ENCODE measurements around the gene PPP2R1B. TPM values are rescaled to one million over a fixed set of nuclear protein-coding genes. Genes with fewer than 3 reads are reported as not detected.

The PPP2R1B gene
- total RNA-seq, 1 donor from 2014 or later, result 35.6 TPM

DNA sequence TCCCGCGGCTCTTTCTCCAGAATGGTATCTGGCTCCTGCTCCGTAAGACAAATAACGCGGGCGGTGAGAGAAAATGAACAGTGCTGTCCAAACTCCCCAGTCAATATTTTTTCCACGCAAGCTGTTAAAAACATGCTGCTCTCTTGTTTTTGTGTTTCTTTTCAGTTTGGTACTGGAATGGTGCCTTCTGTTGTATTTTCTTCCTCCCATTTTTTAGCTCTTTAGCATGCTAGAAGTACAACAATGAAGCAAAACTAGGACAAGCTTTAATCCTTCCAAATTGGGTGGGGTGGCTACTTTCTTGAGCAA, 599 bp upstream of the PPP2R1B start:
- Histone ChIP-seq H3K36me3 (peaks cover 0 to 8% of the 10 kb centered on the region in 2 donors), H3K27ac (peak overlapping the region; percentile 93), H3K4me3 (peak overlapping the region; percentile 73 to 96), H3K27me3 (no peaks in the 10 kb centered on the region), H3K4me1 (peaks cover 26% of the 10 kb centered on the region), H3K9me3 (no peaks in the 10 kb centered on the region)
- no peak for DNase-seq (ENCODE audit: extremely low spot score in 2 of 2)
- TF ChIP-seq POLR2AphosphoS5 (IDR thresholded peaks at IDR 0.05; ENCODE audit: insufficient read depth in 1 of 2, low read depth in 1 of 2), result no peak
- TF ChIP-seq, protein P1, sequence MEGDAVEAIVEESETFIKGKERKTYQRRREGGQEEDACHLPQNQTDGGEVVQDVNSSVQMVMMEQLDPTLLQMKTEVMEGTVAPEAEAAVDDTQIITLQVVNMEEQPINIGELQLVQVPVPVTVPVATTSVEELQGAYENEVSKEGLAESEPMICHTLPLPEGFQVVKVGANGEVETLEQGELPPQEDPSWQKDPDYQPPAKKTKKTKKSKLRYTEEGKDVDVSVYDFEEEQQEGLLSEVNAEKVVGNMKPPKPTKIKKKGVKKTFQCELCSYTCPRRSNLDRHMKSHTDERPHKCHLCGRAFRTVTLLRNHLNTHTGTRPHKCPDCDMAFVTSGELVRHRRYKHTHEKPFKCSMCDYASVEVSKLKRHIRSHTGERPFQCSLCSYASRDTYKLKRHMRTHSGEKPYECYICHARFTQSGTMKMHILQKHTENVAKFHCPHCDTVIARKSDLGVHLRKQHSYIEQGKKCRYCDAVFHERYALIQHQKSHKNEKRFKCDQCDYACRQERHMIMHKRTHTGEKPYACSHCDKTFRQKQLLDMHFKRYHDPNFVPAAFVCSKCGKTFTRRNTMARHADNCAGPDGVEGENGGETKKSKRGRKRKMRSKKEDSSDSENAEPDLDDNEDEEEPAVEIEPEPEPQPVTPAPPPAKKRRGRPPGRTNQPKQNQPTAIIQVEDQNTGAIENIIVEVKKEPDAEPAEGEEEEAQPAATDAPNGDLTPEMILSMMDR (IDR thresholded peaks at IDR 0.05), result no peak
- peak in 1 of 2 donors; percentile 1 for TF ChIP-seq POLR2A (IDR thresholded peaks at IDR 0.05)
- intact Hi-C loops (cut with DNase I), result loop anchor here (2.0 to 5.0 kb wide), 2 partner anchors 34 to 164 kb away; partner anchors contain the start of gene SIK2

DNA sequence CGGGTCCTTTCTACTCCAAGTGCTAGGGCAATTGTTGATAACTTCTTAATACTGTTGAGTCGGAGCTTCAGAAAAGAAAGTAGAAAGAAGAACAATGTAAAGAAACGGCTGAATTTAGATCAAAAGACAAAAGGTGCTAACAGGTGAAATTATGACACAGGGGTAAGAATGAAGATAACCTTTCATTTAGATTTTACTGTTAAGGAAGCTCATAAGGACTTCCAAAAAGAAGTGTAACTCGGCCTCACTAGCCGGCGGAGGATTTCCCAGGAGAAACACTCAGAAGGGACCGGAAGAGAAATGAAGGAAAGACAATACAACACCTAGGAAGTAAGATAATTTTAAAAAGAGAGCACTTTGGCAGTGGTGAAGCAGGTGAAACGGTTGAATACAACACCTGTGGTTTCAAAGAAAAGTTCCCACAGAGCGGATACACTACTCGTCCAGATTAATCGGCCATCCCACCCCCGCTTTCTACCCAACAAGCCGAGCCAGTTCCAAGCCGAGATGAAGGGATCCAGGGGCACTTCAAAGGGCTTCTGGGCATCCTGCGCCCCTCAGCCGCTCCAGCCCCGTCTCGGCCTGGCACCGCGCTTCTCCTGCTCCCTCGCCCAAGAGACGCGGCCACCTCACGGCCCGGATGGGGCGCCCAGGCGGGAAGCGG, 737 bp downstream of the PPP2R1B start:
- Histone ChIP-seq H3K27me3 (no peaks in the 10 kb centered on the region), H3K4me1 (peaks cover 26% of the 10 kb centered on the region), H3K27ac (peak overlapping the region; percentile 93), H3K36me3 (peaks cover 0 to 14% of the 10 kb centered on the region in 2 donors), H3K9me3 (no peaks in the 10 kb centered on the region), H3K4me3 (peak overlapping the region; percentile 73 to 96)
- intact Hi-C loops (cut with DNase I), result loop anchor here (5.0 kb wide), 1 partner anchor 33 kb away; no protein-coding TSS in a partner anchor
- no peak for DNase-seq (ENCODE audit: extremely low spot score in 2 of 2)
- no peak for TF ChIP-seq POLR2A (IDR thresholded peaks at IDR 0.05)
- no peak for TF ChIP-seq POLR2AphosphoS5 (IDR thresholded peaks at IDR 0.05; ENCODE audit: insufficient read depth in 1 of 2, low read depth in 1 of 2)
- TF ChIP-seq, protein P1 (IDR thresholded peaks at IDR 0.05), result no peak

DNA sequence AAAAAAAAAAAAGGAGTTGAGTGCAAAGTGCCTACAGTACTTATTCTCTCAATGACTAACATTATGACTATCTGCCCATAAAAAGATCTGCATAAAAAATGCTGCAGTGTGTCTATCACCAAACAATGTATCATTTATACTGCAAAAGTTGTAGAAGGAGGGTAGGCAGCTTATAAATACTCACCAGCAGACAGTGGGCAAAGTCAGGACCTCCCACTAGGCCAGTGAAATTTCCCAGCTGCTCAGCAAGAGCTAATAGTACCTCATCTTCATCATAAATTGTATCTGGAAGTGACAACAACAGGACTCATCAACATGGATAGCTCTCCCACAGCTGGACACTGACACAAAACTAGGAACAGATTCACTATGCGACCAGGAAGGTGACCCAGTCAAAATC, 1.6 kb downstream of the PPP2R1B start:
- Histone ChIP-seq H3K27ac (peak overlapping the region; percentile 93), H3K4me1 (peaks cover 26% of the 10 kb centered on the region), H3K36me3 (peaks cover 0 to 22% of the 10 kb centered on the region in 2 donors), H3K27me3 (no peaks in the 10 kb centered on the region), H3K4me3 (peak overlapping the region; percentile 73 to 96), H3K9me3 (no peaks in the 10 kb centered on the region)
- no peak for TF ChIP-seq POLR2AphosphoS5 (IDR thresholded peaks at IDR 0.05; ENCODE audit: insufficient read depth in 1 of 2, low read depth in 1 of 2)
- TF ChIP-seq, protein P1 (IDR thresholded peaks at IDR 0.05), result no peak
- TF ChIP-seq POLR2A (IDR thresholded peaks at IDR 0.05), result no peak
- no peak for DNase-seq (ENCODE audit: extremely low spot score in 2 of 2)
- intact Hi-C loops (cut with DNase I), result loop anchor here (5.0 kb wide), 1 partner anchor 32 kb away; no protein-coding TSS in a partner anchor

DNA sequence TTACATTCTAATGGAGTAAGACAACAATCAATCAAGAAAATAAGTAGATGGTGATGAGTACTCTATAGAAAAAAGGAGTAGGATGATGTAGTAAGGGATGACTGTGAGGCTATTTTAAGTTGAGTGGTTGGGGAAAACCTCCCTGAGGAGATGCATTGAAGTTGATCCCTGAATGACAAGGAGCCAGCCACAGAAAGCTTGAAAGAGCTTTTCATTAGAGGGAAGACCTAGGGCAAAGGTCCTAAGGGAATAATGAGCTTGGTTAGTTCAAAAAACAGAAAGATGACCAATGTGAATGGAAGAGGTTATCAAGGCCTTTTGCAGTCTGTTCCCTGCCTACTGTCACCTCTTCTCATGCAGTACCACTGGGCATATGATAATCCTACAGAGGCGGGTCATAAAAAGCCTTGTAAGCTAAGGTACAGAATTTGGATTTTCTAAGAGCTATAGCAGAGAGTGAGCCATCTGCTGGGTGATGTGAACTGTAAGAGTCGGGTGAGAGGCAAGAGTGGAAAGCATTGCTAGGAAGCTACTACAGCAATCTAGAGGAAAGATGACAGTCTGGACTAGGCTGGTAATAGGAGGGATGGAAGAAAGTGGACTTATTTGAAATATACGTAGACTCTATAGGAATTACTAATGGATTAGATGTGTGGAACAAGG, 3.1 kb downstream of the PPP2R1B start:
- TF ChIP-seq, protein P1 (IDR thresholded peaks at IDR 0.05), result no peak
- TF ChIP-seq POLR2AphosphoS5 (IDR thresholded peaks at IDR 0.05; ENCODE audit: insufficient read depth in 1 of 2, low read depth in 1 of 2), result no peak
- no peak for TF ChIP-seq POLR2A (IDR thresholded peaks at IDR 0.05)
- peaks cover 26% of the 10 kb centered on the region for H3K4me1 ChIP-seq

DNA sequence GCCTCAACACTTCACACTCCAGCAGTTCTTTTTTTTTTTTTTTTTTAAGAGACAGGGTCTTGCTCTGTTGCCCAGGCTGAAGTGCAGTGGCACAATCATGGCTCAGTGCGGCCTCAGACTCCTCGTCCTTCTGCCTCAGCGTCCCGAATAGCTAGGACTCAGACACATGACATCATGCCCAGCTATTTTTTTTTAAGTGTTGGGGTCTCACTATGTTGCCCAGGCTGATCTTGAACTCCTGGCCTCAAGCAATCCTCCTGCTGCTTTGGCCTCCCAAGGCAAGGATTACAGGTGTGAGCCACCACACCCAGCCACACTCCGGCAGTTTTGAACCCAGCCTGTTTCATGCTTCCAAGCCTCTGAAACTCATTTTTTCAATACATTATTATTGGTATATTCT, 3.7 kb downstream of the PPP2R1B start:
- H3K27me3 ChIP-seq, result no peaks in the 10 kb centered on the region
- H3K9me3 ChIP-seq, result no peaks in the 10 kb centered on the region
- TF ChIP-seq POLR2A (IDR thresholded peaks at IDR 0.05) (no peak), POLR2AphosphoS5 (IDR thresholded peaks at IDR 0.05; ENCODE audit: insufficient read depth in 1 of 2, low read depth in 1 of 2) (no peak)
- TF ChIP-seq, protein P1 (IDR thresholded peaks at IDR 0.05), result no peak
- H3K36me3 ChIP-seq, result peaks cover 0 to 34% of the 10 kb centered on the region in 2 donors
- no peak overlapping the region for H3K27ac ChIP-seq
- H3K4me1 ChIP-seq, result peaks cover 25% of the 10 kb centered on the region
- no peak overlapping the region for H3K4me3 ChIP-seq
- intact Hi-C loops (cut with DNase I), result no loop called here
- no peak for DNase-seq (ENCODE audit: extremely low spot score in 2 of 2)

More for the DNA sequence above, 3.1 kb downstream of the PPP2R1B start:
- no peak for DNase-seq (ENCODE audit: extremely low spot score in 2 of 2)
- Histone ChIP-seq H3K27ac (no peak overlapping the region), H3K27me3 (no peaks in the 10 kb centered on the region), H3K36me3 (peaks cover 0 to 31% of the 10 kb centered on the region in 2 donors), H3K4me3 (no peak overlapping the region), H3K9me3 (no peaks in the 10 kb centered on the region)
- intact Hi-C loops (cut with DNase I), result no loop called here
